ENCODE measurements around the gene NPFFR1.

DNA sequence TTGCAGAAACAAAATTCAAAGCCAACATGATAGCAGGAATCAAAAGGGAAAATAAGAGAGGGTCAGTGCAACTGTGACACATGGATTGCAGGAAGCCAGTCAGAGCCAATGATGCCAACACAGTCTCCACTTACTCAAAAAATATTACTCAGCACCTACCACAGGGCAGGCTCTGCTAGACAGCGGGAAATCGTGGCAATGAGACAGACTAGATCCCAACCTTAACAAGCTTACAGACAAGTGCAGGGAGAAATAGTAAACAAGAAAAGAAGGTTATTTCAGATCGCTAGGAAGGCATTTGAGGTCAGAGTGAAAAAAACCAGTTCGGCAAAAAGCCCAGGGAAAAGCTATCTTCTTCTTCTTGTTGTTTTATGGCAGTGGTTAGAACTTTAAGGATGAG lies 45.2 kb upstream of the NPFFR1 start:
- no peak for TF ChIP-seq POLR2A (IDR thresholded peaks at IDR 0.05)
- no peak for TF ChIP-seq EP300 (IDR thresholded peaks at IDR 0.05)
- TF ChIP-seq, protein P1, sequence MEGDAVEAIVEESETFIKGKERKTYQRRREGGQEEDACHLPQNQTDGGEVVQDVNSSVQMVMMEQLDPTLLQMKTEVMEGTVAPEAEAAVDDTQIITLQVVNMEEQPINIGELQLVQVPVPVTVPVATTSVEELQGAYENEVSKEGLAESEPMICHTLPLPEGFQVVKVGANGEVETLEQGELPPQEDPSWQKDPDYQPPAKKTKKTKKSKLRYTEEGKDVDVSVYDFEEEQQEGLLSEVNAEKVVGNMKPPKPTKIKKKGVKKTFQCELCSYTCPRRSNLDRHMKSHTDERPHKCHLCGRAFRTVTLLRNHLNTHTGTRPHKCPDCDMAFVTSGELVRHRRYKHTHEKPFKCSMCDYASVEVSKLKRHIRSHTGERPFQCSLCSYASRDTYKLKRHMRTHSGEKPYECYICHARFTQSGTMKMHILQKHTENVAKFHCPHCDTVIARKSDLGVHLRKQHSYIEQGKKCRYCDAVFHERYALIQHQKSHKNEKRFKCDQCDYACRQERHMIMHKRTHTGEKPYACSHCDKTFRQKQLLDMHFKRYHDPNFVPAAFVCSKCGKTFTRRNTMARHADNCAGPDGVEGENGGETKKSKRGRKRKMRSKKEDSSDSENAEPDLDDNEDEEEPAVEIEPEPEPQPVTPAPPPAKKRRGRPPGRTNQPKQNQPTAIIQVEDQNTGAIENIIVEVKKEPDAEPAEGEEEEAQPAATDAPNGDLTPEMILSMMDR (IDR thresholded peaks at IDR 0.05) = no peak
- no peak for TF ChIP-seq POLR2AphosphoS5 (IDR thresholded peaks at IDR 0.05)
